HEK293 (cell line): ENCODE data around the gene NOL3.

ENCODE experiments used
- CTCF ChIA-PET: fragments of 350-600 bp; formaldehyde crosslinking; extraction: SDS; loops from one replicate; lab custom pipeline; 2021; ENCODE audit warnings: antibody characterized with exemption; lab: Yijun Ruan, JAX
- POLR2A ChIA-PET: fragments of 300-600 bp; formaldehyde crosslinking; extraction: SDS; loops from one replicate; lab custom pipeline; 2020; ENCODE audit warnings: antibody characterized with exemption, inconsistent platforms; lab: Yijun Ruan, JAX
- H3K27ac ChIP-seq: fragments of 200-500 bp; sonication (Bioruptor generic); 2 replicates; pipeline ENCODE4 v1.5.1; 2014; ENCODE audit warnings: low read depth, low read length, control low read depth, inconsistent platforms; ENCODE audit errors: extremely low read depth
- H3K36me3 ChIP-seq, 2 experiments: fragments of 200-500 bp in 1 of 2; sonication (Bioruptor generic) in 1 of 2; 1 replicate in 1 of 2; 2 replicates in 1 of 2; pipeline ENCODE4 v1.5.1; 2014 to 2017; ENCODE audit warnings: inconsistent platforms in 2 of 2, low read length in 2 of 2; ENCODE audit not compliant: control insufficient read depth in 2 of 2, insufficient read depth in 1 of 2
- H3K4me1 ChIP-seq: fragments of 200-500 bp; sonication (Bioruptor generic); 2 replicates; pipeline ENCODE4 v1.5.1; 2014; ENCODE audit warnings: mild to moderate bottlenecking, low read length, inconsistent platforms; ENCODE audit not compliant: control insufficient read depth, insufficient read depth
- H3K4me3 ChIP-seq: 2 replicates; pipeline ENCODE4 v1.5.1; 2011; ENCODE audit warnings: low read depth, mild to moderate bottlenecking, control low read depth, low read length, moderate library complexity
- H3K9me3 ChIP-seq: fragments of 200-500 bp; sonication (Bioruptor generic); 2 replicates; pipeline ENCODE4 v1.5.1; 2014; ENCODE audit warnings: low read depth, low read length, inconsistent platforms; ENCODE audit not compliant: control insufficient read depth, insufficient read depth
- EGR2 ChIP-seq: fragments of 450-650 bp; formaldehyde crosslinking; IDR thresholded peaks from 2 replicates; pipeline ENCODE4 v1.5.1; 2016; ENCODE audit warnings: low read depth, missing biosample characterization, missing genetic modification characterization
- GLIS1 ChIP-seq: fragments of 450-650 bp; formaldehyde crosslinking; IDR thresholded peaks from 2 replicates; pipeline ENCODE4 v1.5.1; 2016; ENCODE audit warnings: missing biosample characterization, missing genetic modification characterization
- GLIS2 ChIP-seq: fragments of 450-650 bp; formaldehyde crosslinking; IDR thresholded peaks from 2 replicates; pipeline ENCODE4 v1.5.1; 2016; ENCODE audit warnings: missing biosample characterization, missing genetic modification characterization
- KLF1 ChIP-seq: fragments of 450-650 bp; formaldehyde crosslinking; IDR thresholded peaks from 2 replicates; pipeline ENCODE4 v1.5.1; 2016; ENCODE audit warnings: missing biosample characterization, missing genetic modification characterization
- KLF9 ChIP-seq: fragments of 450-650 bp; formaldehyde crosslinking; IDR thresholded peaks from 2 replicates; pipeline ENCODE4 v1.5.1; 2016; ENCODE audit warnings: missing biosample characterization, missing genetic modification characterization, low read depth
- SETDB1 ChIP-seq: IDR thresholded peaks from one replicate; pipeline ENCODE4 v1.6.1; 2017; ENCODE audit warnings: mild to moderate bottlenecking, low read length, moderate library complexity, mixed read lengths; ENCODE audit not compliant: insufficient read length
- ZBTB17 ChIP-seq: fragments of 450-650 bp; formaldehyde crosslinking; IDR thresholded peaks from 2 replicates; pipeline ENCODE4 v1.5.1; 2016; ENCODE audit warnings: missing biosample characterization, missing genetic modification characterization
- ZBTB48 ChIP-seq: fragments of 450-650 bp; formaldehyde crosslinking; IDR thresholded peaks from 2 replicates; pipeline ENCODE4 v1.5.1; 2016; ENCODE audit warnings: missing biosample characterization, missing genetic modification characterization
- ZBTB8A ChIP-seq: fragments of 450-650 bp; formaldehyde crosslinking; IDR thresholded peaks from 2 replicates; pipeline ENCODE4 v1.5.1; 2016; ENCODE audit warnings: missing biosample characterization, missing genetic modification characterization
- ZFHX2 ChIP-seq: fragments of 450-650 bp; formaldehyde crosslinking; conservative IDR thresholded peaks from 2 replicates; pipeline ENCODE4 v1.5.1; 2016; ENCODE audit warnings: missing biosample characterization, missing genetic modification characterization
- ZFP69B ChIP-seq: fragments of 450-650 bp; formaldehyde crosslinking; IDR thresholded peaks from 2 replicates; pipeline ENCODE4 v1.5.1; 2016; ENCODE audit warnings: missing biosample characterization, missing genetic modification characterization
- ZNF16 ChIP-seq: fragments of 450-650 bp; formaldehyde crosslinking; IDR thresholded peaks from 2 replicates; pipeline ENCODE4 v1.5.1; 2016; ENCODE audit warnings: low read depth, missing biosample characterization, missing genetic modification characterization
- ZNF239 ChIP-seq: fragments of 450-650 bp; formaldehyde crosslinking; IDR thresholded peaks from 2 replicates; pipeline ENCODE4 v1.5.1; 2016; ENCODE audit warnings: missing biosample characterization, missing genetic modification characterization
- ZNF621 ChIP-seq: fragments of 450-650 bp; formaldehyde crosslinking; IDR thresholded peaks from 2 replicates; pipeline ENCODE4 v1.5.1; 2017; ENCODE audit warnings: missing biosample characterization, missing genetic modification characterization
- ZNF660 ChIP-seq: fragments of 450-650 bp; IDR thresholded peaks from 2 replicates; pipeline ENCODE4 v1.5.1; 2018; ENCODE audit warnings: missing biosample characterization, mild to moderate bottlenecking, missing genetic modification characterization
- ZNF76 ChIP-seq: fragments of 450-650 bp; formaldehyde crosslinking; IDR thresholded peaks from 2 replicates; pipeline ENCODE4; 2016; ENCODE audit warnings: low read depth, missing biosample characterization, missing genetic modification characterization, borderline replicate concordance
- TF ChIP-seq, protein P1 (sequence below): fragments of 450-650 bp; formaldehyde crosslinking; IDR thresholded peaks from 2 replicates; pipeline ENCODE4 v1.5.1; 2016; ENCODE audit warnings: missing biosample characterization, missing genetic modification characterization
- TF ChIP-seq, protein P2 (sequence below): fragments of 450-650 bp; formaldehyde crosslinking; conservative IDR thresholded peaks from 2 replicates; pipeline ENCODE4 v1.5.1; 2016; ENCODE audit warnings: low read depth, missing biosample characterization, missing genetic modification characterization
- TF ChIP-seq, protein P3 (sequence below): fragments of 450-650 bp; formaldehyde crosslinking; IDR thresholded peaks from 2 replicates; pipeline ENCODE4 v1.5.1; 2016; ENCODE audit warnings: missing biosample characterization, missing genetic modification characterization
- TF ChIP-seq, protein P4 (sequence below): fragments of 450-650 bp; formaldehyde crosslinking; IDR thresholded peaks from 2 replicates; pipeline ENCODE4 v1.5.1; 2016; ENCODE audit warnings: missing biosample characterization, missing genetic modification characterization
- TF ChIP-seq, protein P5 (sequence below): fragments of 450-650 bp; formaldehyde crosslinking; IDR thresholded peaks from 2 replicates; pipeline ENCODE4 v1.5.1; 2016; ENCODE audit warnings: missing biosample characterization, missing genetic modification characterization
- TF ChIP-seq, protein P6 (sequence below): fragments of 450-650 bp; formaldehyde crosslinking; IDR thresholded peaks from 2 replicates; pipeline ENCODE4 v1.5.1; 2017; ENCODE audit warnings: missing biosample characterization, missing genetic modification characterization

Gene NOL3

DNA sequence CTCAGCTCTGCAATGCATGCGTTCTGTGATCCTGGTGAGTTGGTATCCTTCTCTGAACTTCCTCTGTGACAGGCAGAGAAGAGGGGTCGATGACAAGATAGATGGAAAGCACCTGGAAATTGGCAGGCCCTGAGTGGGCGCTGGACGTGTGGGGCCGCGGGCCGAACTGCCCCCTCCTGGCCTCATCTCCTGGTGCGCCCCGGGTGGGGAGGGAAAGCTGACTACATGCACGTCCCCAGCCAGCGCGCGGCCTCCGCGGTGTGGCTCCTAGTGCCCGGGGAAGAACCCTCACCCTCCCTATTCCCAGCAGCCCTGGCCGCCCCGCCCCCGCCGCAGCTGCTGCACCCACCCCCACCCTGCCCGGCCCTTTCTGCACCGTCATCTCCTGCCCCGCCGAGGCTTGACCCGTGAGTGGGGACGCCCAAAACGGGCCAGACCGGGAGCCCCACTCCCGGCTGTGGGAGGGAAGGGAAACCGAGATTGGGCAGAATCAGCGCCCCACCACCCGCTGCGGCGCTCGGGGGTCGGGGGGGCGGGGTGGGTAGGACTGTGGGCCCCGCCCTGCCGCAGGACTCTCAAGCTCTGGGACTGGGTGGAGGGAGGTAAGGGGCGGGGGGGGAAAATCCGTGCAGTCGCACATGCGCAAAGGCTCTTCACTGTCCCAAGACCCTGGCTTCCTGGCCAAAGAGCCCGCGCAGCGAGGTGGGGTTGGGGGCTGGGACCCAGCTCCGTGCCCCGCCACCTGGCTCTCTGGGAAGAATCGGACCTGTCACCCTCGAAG is at the start of gene NOL3:
NOL3 (plus strand) TSS at position 371 of the 781 bp plus-strand sequence.
- peak within 1 kb of the TSS; percentile 36 for H3K4me3 ChIP-seq
- ChIA-PET CTCF (interaction anchor here (0.6 to 1.6 kb wide), 12 partner anchors 10 to 300 kb away, joined by 3 to 11 read pairs (median 4); partner anchors contain the start of genes FBXL8 and TRADD), POLR2A (interaction anchor here (1.7 kb wide), 1 partner anchor 15 kb away, joined by 5 read pairs; no protein-coding TSS in a partner anchor)
- H3K36me3 ChIP-seq, result peaks cover 0 to 5% of the 10 kb centered on the region in 2 experiments; a peak in 1 of 3 replicates
- H3K27ac ChIP-seq, result peak within 1 kb of the TSS; percentile 59; the same call in 1 of the 2 replicates
- no peaks in the 10 kb centered on the region for H3K9me3 ChIP-seq
- H3K4me1 ChIP-seq, result peaks cover 9% of the 10 kb centered on the region
- TF ChIP-seq, protein P1, sequence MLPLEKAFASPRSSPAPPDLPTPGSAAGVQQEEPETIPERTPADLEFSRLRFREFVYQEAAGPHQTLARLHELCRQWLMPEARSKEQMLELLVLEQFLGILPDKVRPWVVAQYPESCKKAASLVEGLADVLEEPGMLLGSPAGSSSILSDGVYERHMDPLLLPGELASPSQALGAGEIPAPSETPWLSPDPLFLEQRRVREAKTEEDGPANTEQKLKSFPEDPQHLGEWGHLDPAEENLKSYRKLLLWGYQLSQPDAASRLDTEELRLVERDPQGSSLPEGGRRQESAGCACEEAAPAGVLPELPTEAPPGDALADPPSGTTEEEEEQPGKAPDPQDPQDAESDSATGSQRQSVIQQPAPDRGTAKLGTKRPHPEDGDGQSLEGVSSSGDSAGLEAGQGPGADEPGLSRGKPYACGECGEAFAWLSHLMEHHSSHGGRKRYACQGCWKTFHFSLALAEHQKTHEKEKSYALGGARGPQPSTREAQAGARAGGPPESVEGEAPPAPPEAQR, result no peak
- TF ChIP-seq ZBTB17 (peak; percentile 68; the same call in 1 of the 2 replicates), ZNF621 (tag by site-specific recombination) (no peak), ZFHX2 (tag by site-specific recombination) (peak; percentile 40), KLF1 (tag by site-specific recombination) (peak; percentile 80), GLIS2 (tag by site-specific recombination) (peak; percentile 66), EGR2 (tag by site-specific recombination) (no peak), ZNF76 (tag by site-specific recombination) (peak; percentile 50; the same call in 1 of the 2 replicates), ZNF16 (no peak), ZNF239 (tag by site-specific recombination) (no peak), GLIS1 (tag by site-specific recombination) (peak; percentile 60), SETDB1 (no peak), ZFP69B (peak; percentile 36; the same call in 1 of the 2 replicates), ZBTB48 (tag by site-specific recombination) (0 out of 2 replicates have a peak, but pooled peaks have one; percentile 27), KLF9 (tag by site-specific recombination) (peak; percentile 48; the same call in 1 of the 2 replicates), ZNF660 (no peak), ZBTB8A (tag by site-specific recombination) (peak; percentile 62)
- TF ChIP-seq, protein P2, sequence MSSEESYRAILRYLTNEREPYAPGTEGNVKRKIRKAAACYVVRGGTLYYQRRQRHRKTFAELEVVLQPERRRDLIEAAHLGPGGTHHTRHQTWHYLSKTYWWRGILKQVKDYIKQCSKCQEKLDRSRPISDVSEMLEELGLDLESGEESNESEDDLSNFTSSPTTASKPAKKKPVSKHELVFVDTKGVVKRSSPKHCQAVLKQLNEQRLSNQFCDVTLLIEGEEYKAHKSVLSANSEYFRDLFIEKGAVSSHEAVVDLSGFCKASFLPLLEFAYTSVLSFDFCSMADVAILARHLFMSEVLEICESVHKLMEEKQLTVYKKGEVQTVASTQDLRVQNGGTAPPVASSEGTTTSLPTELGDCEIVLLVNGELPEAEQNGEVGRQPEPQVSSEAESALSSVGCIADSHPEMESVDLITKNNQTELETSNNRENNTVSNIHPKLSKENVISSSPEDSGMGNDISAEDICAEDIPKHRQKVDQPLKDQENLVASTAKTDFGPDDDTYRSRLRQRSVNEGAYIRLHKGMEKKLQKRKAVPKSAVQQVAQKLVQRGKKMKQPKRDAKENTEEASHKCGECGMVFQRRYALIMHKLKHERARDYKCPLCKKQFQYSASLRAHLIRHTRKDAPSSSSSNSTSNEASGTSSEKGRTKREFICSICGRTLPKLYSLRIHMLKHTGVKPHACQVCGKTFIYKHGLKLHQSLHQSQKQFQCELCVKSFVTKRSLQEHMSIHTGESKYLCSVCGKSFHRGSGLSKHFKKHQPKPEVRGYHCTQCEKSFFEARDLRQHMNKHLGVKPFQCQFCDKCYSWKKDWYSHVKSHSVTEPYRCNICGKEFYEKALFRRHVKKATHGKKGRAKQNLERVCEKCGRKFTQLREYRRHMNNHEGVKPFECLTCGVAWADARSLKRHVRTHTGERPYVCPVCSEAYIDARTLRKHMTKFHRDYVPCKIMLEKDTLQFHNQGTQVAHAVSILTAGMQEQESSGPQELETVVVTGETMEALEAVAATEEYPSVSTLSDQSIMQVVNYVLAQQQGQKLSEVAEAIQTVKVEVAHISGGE, result no peak
- TF ChIP-seq, protein P3, sequence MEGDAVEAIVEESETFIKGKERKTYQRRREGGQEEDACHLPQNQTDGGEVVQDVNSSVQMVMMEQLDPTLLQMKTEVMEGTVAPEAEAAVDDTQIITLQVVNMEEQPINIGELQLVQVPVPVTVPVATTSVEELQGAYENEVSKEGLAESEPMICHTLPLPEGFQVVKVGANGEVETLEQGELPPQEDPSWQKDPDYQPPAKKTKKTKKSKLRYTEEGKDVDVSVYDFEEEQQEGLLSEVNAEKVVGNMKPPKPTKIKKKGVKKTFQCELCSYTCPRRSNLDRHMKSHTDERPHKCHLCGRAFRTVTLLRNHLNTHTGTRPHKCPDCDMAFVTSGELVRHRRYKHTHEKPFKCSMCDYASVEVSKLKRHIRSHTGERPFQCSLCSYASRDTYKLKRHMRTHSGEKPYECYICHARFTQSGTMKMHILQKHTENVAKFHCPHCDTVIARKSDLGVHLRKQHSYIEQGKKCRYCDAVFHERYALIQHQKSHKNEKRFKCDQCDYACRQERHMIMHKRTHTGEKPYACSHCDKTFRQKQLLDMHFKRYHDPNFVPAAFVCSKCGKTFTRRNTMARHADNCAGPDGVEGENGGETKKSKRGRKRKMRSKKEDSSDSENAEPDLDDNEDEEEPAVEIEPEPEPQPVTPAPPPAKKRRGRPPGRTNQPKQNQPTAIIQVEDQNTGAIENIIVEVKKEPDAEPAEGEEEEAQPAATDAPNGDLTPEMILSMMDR (tag by site-specific recombination), result peak; percentile 43; the same call in 1 of the 2 replicates
- TF ChIP-seq, protein P4, sequence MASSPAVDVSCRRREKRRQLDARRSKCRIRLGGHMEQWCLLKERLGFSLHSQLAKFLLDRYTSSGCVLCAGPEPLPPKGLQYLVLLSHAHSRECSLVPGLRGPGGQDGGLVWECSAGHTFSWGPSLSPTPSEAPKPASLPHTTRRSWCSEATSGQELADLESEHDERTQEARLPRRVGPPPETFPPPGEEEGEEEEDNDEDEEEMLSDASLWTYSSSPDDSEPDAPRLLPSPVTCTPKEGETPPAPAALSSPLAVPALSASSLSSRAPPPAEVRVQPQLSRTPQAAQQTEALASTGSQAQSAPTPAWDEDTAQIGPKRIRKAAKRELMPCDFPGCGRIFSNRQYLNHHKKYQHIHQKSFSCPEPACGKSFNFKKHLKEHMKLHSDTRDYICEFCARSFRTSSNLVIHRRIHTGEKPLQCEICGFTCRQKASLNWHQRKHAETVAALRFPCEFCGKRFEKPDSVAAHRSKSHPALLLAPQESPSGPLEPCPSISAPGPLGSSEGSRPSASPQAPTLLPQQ, result peak; percentile 64
- TF ChIP-seq, protein P5, sequence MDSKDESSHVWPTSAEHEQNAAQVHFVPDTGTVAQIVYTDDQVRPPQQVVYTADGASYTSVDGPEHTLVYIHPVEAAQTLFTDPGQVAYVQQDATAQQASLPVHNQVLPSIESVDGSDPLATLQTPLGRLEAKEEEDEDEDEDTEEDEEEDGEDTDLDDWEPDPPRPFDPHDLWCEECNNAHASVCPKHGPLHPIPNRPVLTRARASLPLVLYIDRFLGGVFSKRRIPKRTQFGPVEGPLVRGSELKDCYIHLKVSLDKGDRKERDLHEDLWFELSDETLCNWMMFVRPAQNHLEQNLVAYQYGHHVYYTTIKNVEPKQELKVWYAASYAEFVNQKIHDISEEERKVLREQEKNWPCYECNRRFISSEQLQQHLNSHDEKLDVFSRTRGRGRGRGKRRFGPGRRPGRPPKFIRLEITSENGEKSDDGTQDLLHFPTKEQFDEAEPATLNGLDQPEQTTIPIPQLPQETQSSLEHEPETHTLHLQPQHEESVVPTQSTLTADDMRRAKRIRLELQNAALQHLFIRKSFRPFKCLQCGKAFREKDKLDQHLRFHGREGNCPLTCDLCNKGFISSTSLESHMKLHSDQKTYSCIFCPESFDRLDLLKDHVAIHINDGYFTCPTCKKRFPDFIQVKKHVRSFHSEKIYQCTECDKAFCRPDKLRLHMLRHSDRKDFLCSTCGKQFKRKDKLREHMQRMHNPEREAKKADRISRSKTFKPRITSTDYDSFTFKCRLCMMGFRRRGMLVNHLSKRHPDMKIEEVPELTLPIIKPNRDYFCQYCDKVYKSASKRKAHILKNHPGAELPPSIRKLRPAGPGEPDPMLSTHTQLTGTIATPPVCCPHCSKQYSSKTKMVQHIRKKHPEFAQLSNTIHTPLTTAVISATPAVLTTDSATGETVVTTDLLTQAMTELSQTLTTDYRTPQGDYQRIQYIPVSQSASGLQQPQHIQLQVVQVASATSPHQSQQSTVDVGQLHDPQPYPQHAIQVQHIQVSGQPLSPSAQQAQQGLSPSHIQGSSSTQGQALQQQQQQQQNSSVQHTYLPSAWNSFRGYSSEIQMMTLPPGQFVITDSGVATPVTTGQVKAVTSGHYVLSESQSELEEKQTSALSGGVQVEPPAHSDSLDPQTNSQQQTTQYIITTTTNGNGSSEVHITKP, result peak; percentile 98
- TF ChIP-seq, protein P6, sequence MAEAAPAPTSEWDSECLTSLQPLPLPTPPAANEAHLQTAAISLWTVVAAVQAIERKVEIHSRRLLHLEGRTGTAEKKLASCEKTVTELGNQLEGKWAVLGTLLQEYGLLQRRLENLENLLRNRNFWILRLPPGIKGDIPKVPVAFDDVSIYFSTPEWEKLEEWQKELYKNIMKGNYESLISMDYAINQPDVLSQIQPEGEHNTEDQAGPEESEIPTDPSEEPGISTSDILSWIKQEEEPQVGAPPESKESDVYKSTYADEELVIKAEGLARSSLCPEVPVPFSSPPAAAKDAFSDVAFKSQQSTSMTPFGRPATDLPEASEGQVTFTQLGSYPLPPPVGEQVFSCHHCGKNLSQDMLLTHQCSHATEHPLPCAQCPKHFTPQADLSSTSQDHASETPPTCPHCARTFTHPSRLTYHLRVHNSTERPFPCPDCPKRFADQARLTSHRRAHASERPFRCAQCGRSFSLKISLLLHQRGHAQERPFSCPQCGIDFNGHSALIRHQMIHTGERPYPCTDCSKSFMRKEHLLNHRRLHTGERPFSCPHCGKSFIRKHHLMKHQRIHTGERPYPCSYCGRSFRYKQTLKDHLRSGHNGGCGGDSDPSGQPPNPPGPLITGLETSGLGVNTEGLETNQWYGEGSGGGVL, result 0 out of 2 replicates have a peak, but pooled peaks have one; percentile 49
